Mammary epithelial cell (primary cell): ENCODE results near the gene CDK7.

Experiments
- EZH2 ChIP-seq: IDR thresholded peaks from 2 replicates; pipeline ENCODE4 v1.6.1; 2012; ENCODE audit warnings: low read length, inconsistent platforms, borderline replicate concordance
- TF ChIP-seq, protein P1 (sequence below), 2 donors: IDR thresholded peaks in 1 of 2; conservative IDR thresholded peaks in 1 of 2; 2 replicates each; pipeline ENCODE4 v1.5.1; 2011 to 2012; ENCODE audit warnings: inconsistent platforms in 2 of 2, low read length in 2 of 2, mild to moderate bottlenecking in 2 of 2, control low read depth in 1 of 2, low read depth in 1 of 2; ENCODE audit not compliant: insufficient read depth in 1 of 2; ENCODE audit errors: extremely low read depth in 1 of 2

GRCh38 chr5:69275563-69275962 is 40.9 kb downstream of the CDK7 start:
- TF ChIP-seq, protein P1, sequence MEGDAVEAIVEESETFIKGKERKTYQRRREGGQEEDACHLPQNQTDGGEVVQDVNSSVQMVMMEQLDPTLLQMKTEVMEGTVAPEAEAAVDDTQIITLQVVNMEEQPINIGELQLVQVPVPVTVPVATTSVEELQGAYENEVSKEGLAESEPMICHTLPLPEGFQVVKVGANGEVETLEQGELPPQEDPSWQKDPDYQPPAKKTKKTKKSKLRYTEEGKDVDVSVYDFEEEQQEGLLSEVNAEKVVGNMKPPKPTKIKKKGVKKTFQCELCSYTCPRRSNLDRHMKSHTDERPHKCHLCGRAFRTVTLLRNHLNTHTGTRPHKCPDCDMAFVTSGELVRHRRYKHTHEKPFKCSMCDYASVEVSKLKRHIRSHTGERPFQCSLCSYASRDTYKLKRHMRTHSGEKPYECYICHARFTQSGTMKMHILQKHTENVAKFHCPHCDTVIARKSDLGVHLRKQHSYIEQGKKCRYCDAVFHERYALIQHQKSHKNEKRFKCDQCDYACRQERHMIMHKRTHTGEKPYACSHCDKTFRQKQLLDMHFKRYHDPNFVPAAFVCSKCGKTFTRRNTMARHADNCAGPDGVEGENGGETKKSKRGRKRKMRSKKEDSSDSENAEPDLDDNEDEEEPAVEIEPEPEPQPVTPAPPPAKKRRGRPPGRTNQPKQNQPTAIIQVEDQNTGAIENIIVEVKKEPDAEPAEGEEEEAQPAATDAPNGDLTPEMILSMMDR (conservative IDR thresholded peaks at IDR 0.05 in 1 of 2, IDR thresholded peaks at IDR 0.05 in 1 of 2; ENCODE audit: extremely low read depth in 1 of 2, insufficient read depth in 1 of 2, low read depth in 1 of 2, low read length in 2 of 2), result no peak
- TF ChIP-seq EZH2, result no peak
